B cell (primary cell): Measurements from ENCODE around the gene HPX. TPM values are rescaled to one million over a fixed set of nuclear protein-coding genes. Genes with fewer than 3 reads are reported as not detected.

Experiments used
- ATAC-seq: fragments of 200-7000 bp; cut with Tn5 transposase; one replicate; pipeline ENCODE4 v1.10.0; 2021; ENCODE audit warnings: low read depth, mild to moderate bottlenecking, moderate number of reproducible peaks, moderate library complexity
- CTCF ChIA-PET: fragments of 350-600 bp; sonication (Branson Sonifier 250); formaldehyde crosslinking; loops from one replicate; lab custom pipeline; 2021; ENCODE audit warnings: antibody characterized with exemption, inconsistent platforms; lab: Charles Lee
- POLR2A ChIA-PET: fragments of 350-600 bp; sonication (Branson Sonifier 250); formaldehyde crosslinking; loops from one replicate; lab custom pipeline; 2021; ENCODE audit warnings: antibody characterized with exemption; lab: Charles Lee
- DNase-seq: peaks from one replicate; pipeline ENCODE4 v3.0.0; 2013
- H2AFZ ChIP-seq: 2 replicates; pipeline ENCODE4 v1.6.1; 2012; ENCODE audit warnings: mild to moderate bottlenecking, low read depth, low read length; ENCODE audit not compliant: insufficient read depth, poor library complexity, severe bottlenecking
- H3K27ac ChIP-seq, 2 donors: 1 replicate in 1 of 2; 2 replicates in 1 of 2; pipeline ENCODE4 v1.5.1; 2012 to 2013; ENCODE audit warnings: low read length in 2 of 2, mild to moderate bottlenecking in 2 of 2, moderate library complexity in 1 of 2
- H3K27me3 ChIP-seq, 4 experiments: fragments of 200-600 bp in 1 of 4; sonication (generic) in 1 of 4; replicated peaks in 1 of 4; 1 replicate in 2 of 4; 2 replicates in 2 of 4; pipeline versions ENCODE4 v1.6.1 to v1.7.0; 2013 to 2016; ENCODE audit warnings: low read length in 3 of 4, mild to moderate bottlenecking in 2 of 4, mixed read lengths in 1 of 4, moderate library complexity in 1 of 4; ENCODE audit not compliant: insufficient read depth in 4 of 4, control insufficient read depth in 3 of 4; ENCODE audit errors: control extremely low read depth in 1 of 4
- H3K36me3 ChIP-seq, 2 experiments: replicated peaks in 1 of 2; 1 replicate in 1 of 2; 2 replicates in 1 of 2; pipeline versions ENCODE4 v1.6.1 to v1.7.1; 2013; ENCODE audit warnings: low read length in 1 of 2; ENCODE audit not compliant: insufficient read depth in 2 of 2, control insufficient read depth in 1 of 2; ENCODE audit errors: control extremely low read depth in 1 of 2, extremely low read depth in 1 of 2
- H3K4me1 ChIP-seq, 2 donors: fragments of 200-600 bp in 1 of 2; sonication (generic) in 1 of 2; 1 replicate in 1 of 2; 2 replicates in 1 of 2; pipeline versions ENCODE4 v1.5.1 to v1.6.1; 2013 to 2017; ENCODE audit warnings: low read length in 2 of 2; ENCODE audit not compliant: control insufficient read depth in 2 of 2, insufficient read depth in 2 of 2
- H3K4me2 ChIP-seq: replicated peaks from 2 replicates; pipeline ENCODE3; 2012; ENCODE audit warnings: mild to moderate bottlenecking, low read depth, low read length; ENCODE audit not compliant: poor library complexity, severe bottlenecking
- H3K4me3 ChIP-seq, 5 experiments: fragments of 200-600 bp in 1 of 5; sonication (generic) in 1 of 5; 1 replicate in 3 of 5; 2 replicates in 2 of 5; pipeline versions ENCODE4 v1.5.1 to v1.7.0; 2011 to 2016; ENCODE audit warnings: low read length in 4 of 5, mild to moderate bottlenecking in 4 of 5, low read depth in 2 of 5, control low read depth in 1 of 5, moderate library complexity in 1 of 5; ENCODE audit not compliant: insufficient read depth in 1 of 5; ENCODE audit errors: control extremely low read depth in 1 of 5, extremely low read depth in 1 of 5
- H3K79me2 ChIP-seq: fragments of 200-600 bp; sonication (generic); one replicate; pipeline ENCODE4 v1.6.0; 2016; ENCODE audit warnings: low read length; ENCODE audit not compliant: control insufficient read depth, insufficient read depth
- H3K9ac ChIP-seq: fragments of 200-600 bp; sonication (generic); 2 replicates; pipeline ENCODE4 v1.6.1; 2017; ENCODE audit warnings: mild to moderate bottlenecking, low read length, moderate library complexity
- H3K9me3 ChIP-seq, 3 donors: one replicate each; pipeline versions ENCODE4 v1.6.1 to v1.7.1; 2013; ENCODE audit warnings: low read length in 2 of 3; ENCODE audit not compliant: control insufficient read depth in 2 of 3, insufficient read depth in 1 of 3; ENCODE audit errors: control extremely low read depth in 1 of 3
- H4K20me1 ChIP-seq: 2 replicates; pipeline ENCODE4 v1.6.0; 2012; ENCODE audit warnings: mild to moderate bottlenecking, low read length; ENCODE audit not compliant: insufficient read depth, control insufficient read depth, poor library complexity, severe bottlenecking
- H3K27ac Mint-ChIP-seq: one replicate; pipeline ENCODE4 v1.8.0; 2021; ENCODE audit warnings: mixed read lengths
- H3K27me3 Mint-ChIP-seq: one replicate; pipeline ENCODE4 v1.8.0; 2021; ENCODE audit warnings: mixed read lengths
- H3K4me1 Mint-ChIP-seq: one replicate; pipeline ENCODE4 v1.8.0; 2021; ENCODE audit warnings: mixed read lengths
- H3K4me3 Mint-ChIP-seq: one replicate; pipeline ENCODE4 v1.8.0; 2021; ENCODE audit warnings: mixed read lengths
- H3K9me3 Mint-ChIP-seq: one replicate; pipeline ENCODE4 v1.8.0; 2022; ENCODE audit warnings: mixed read lengths; ENCODE audit not compliant: insufficient read depth
- EZH2 ChIP-seq: IDR thresholded peaks from 2 replicates; pipeline ENCODE4 v1.6.1; 2012; ENCODE audit warnings: borderline replicate concordance, low read depth, mild to moderate bottlenecking, moderate library complexity, low read length; ENCODE audit not compliant: insufficient read depth, poor library complexity, severe bottlenecking
- WGBS: methylation state at CpG from one replicate; pipeline ENCODE4 v1.1.5; 2013; ENCODE audit warnings: missing lambda C conversion rate; ENCODE audit not compliant: insufficient coverage; 5-methylcytosine and 5-hydroxymethylcytosine counted together
- intact Hi-C: fragments of 100-400 bp; cut with micrococcal nuclease; formaldehyde crosslinking; loops from one replicate; pipeline ENCODE4 v1.10.0; 2022
- polyA plus RNA-seq: library from polyadenylated mRNA; depleted of rRNA; stranded (reverse); fragments of >200 nt; gene quantifications from 2 replicates; pipeline ENCODE4 v1.2.3, GENCODE V29; 2012
- total RNA-seq, 2 donors: library from RNA; stranded (reverse); fragments of 120-200 nt in 1 of 2; gene quantifications; 1 replicate in 1 of 2; 2 replicates in 1 of 2; pipeline versions ENCODE4 v1.2.3 to v1.2.4, GENCODE V29; 2013 to 2022
- TF ChIP-seq, protein P1 (sequence below): fragments of 200-600 bp; IDR thresholded peaks from one replicate; pipeline ENCODE4 v1.8.0; 2022; ENCODE audit warnings: antibody characterized with exemption, mild to moderate bottlenecking

The HPX gene
- total and polyA plus RNA-seq, 2 donors (not counting 1 experiment from before 2014, with no cell fraction given) = 0.64 to 1.1 TPM

DNA sequence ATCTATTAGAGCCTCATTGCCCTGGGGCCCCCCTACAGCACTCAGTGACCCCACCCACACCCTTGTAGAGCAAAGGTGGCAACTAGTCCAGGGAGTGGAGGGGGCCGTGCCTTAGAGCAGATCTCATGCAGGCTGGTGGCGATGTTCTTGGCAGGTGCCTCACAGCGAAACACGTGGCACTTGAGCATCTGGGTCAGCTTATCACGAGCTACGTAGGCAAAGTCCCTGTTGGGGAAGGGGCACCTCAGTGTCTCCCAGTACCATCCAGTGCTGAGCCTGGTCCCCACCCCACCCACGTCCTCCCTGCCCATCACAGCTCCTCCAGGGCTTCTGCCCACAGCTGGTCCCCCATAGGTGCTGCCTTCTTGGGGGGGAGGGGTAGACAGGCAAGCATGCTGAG, 39.3 kb downstream of the HPX start:
- H3K4me1 Mint-ChIP-seq = peaks cover 52% of the 10 kb centered on the region
- intact Hi-C loops = no loop called here

More for the DNA sequence above, 39.3 kb downstream of the HPX start:
- Histone ChIP-seq H3K79me2 (no peaks in the 10 kb centered on the region), H3K9ac (no peak overlapping the region), H3K27me3 (no peaks in the 10 kb centered on the region), H3K4me3 (no peak overlapping the region), H4K20me1 (no peaks in the 10 kb centered on the region), H3K27ac (no peak overlapping the region), H3K36me3 (peaks cover 0 to 6% of the 10 kb centered on the region in 2 experiments), H3K4me2 (peak overlapping the region; percentile 83), H3K4me1 (peaks cover 39 to 43% of the 10 kb centered on the region in 2 donors), H2AFZ (no peak overlapping the region), H3K9me3 (no peaks in the 10 kb centered on the region)
- ChIA-PET POLR2A (interaction anchor here (1.0 kb wide), 1 partner anchor 18 kb away, joined by 5 read pairs; no protein-coding TSS in a partner anchor), CTCF (interaction anchor here (1.6 to 6.0 kb wide), 3 partner anchors 18 to 43 kb away, joined by 3 to 49 read pairs (median 13); partner anchors contain the start of gene APBB1)
- TF ChIP-seq EZH2 = no peak
- TF ChIP-seq, protein P1, sequence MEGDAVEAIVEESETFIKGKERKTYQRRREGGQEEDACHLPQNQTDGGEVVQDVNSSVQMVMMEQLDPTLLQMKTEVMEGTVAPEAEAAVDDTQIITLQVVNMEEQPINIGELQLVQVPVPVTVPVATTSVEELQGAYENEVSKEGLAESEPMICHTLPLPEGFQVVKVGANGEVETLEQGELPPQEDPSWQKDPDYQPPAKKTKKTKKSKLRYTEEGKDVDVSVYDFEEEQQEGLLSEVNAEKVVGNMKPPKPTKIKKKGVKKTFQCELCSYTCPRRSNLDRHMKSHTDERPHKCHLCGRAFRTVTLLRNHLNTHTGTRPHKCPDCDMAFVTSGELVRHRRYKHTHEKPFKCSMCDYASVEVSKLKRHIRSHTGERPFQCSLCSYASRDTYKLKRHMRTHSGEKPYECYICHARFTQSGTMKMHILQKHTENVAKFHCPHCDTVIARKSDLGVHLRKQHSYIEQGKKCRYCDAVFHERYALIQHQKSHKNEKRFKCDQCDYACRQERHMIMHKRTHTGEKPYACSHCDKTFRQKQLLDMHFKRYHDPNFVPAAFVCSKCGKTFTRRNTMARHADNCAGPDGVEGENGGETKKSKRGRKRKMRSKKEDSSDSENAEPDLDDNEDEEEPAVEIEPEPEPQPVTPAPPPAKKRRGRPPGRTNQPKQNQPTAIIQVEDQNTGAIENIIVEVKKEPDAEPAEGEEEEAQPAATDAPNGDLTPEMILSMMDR = no peak
- Mint-ChIP-seq H3K27me3 (no peaks in the 10 kb centered on the region), H3K9me3 (no peaks in the 10 kb centered on the region), H3K27ac (no peak overlapping the region), H3K4me3 (no peak overlapping the region)
- DNase-seq (no peak), ATAC-seq (no peak)
- WGBS = 93% methylated on average over 6 of the region's 7 CpGs
